ENCODE results near the gene MPRIP.
"Not testable (repeated sequence)": the region's sequence is repeated elsewhere in the genome, so short reads cannot be mapped to it uniquely, and the experiment has no call there.

The MPRIP gene

DNA sequence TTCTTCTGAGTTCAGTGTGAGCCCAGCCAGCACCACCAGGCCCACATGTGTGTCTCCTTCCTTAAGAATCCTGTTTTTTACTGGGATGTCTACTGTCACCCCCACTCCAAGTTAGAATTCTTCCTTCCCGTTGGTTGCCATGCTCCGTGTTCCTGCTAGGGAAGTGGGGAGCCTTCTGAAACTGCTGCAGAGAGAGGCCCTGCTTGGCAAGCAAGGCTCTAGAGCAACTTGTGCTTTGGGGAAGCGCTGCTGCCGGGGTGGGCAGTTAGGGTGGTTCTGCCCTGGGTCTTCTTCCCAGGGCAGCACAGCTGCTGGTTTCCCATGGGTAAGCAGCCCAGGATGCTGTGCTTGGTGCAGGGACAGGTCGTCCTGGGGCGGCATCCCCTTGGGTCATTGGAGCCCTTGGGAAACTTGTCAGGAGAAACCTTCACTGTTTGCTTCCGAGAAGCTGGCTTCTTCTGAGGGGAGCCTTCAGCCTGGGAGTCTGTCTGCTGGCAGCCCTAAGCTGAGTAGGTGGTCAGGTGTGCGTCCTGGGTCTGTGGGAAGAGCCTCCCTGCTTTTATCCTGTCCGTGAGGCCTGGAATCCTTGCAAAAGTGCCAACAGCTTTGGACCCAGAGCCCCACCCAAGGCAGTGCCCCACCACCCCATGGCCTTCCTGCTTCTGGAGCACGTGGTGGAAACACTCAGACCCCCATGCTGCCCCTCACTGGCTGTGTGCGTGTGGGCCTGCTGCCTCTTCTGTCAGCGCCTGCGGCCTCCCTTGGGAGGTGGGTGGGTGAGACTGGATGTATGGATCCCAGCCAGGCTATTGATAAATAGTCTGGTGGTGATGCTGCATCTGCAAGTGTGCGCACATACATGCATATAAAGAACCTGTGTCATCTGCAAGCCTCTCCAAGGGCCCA lies 92.0 kb downstream of the MPRIP start:
- no peak overlapping the region for H3K9ac ChIP-seq (ENCODE audit: low read depth, low read length)
- peaks cover 37% of the 10 kb centered on the region for H3K36me3 ChIP-seq (ENCODE audit: insufficient read depth, low read depth, low read length)
- no peaks in the 10 kb centered on the region for H3K27me3 ChIP-seq (ENCODE audit: insufficient read depth, low read length)
- H3K27ac ChIP-seq (ENCODE audit: low read length), result no peak overlapping the region
- no peak overlapping the region for H3K4me3 ChIP-seq (ENCODE audit: low read length)
- H3K9me3 ChIP-seq (ENCODE audit: insufficient read depth, low read depth, low read length), result no peaks in the 10 kb centered on the region
- H3K4me1 ChIP-seq (ENCODE audit: insufficient read depth, low read length), result no peaks in the 10 kb centered on the region

DNA sequence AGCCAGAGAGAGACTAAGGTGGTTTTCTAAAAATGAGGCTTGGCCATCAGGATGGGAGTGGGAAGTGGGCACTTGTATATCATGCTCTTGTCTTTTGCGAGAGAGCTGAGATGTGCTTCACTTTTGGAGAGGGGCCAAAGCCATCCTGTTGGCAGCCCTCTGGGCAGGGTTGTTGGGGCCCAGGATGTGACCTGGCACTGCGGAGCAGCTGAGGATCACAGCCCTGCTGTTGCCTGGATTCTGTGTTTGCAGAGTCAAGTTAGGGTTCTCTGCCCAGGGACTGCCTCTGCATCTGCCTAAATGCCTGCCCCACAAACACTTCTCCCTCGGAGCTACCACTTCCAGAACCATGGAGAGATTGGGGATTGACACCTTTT lies 92.7 kb downstream of the MPRIP start:
- Histone ChIP-seq H3K36me3 (ENCODE audit: insufficient read depth, low read depth, low read length) (peaks cover 43% of the 10 kb centered on the region), H3K9me3 (ENCODE audit: insufficient read depth, low read depth, low read length) (no peaks in the 10 kb centered on the region), H3K27ac (ENCODE audit: low read length) (no peak overlapping the region), H3K4me1 (ENCODE audit: insufficient read depth, low read length) (peaks cover under 1% of the 10 kb centered on the region; the same call in 1 of the 2 replicates), H3K27me3 (ENCODE audit: insufficient read depth, low read length) (no peaks in the 10 kb centered on the region), H3K4me3 (ENCODE audit: low read length) (no peak overlapping the region), H3K9ac (ENCODE audit: low read depth, low read length) (no peak overlapping the region)

DNA sequence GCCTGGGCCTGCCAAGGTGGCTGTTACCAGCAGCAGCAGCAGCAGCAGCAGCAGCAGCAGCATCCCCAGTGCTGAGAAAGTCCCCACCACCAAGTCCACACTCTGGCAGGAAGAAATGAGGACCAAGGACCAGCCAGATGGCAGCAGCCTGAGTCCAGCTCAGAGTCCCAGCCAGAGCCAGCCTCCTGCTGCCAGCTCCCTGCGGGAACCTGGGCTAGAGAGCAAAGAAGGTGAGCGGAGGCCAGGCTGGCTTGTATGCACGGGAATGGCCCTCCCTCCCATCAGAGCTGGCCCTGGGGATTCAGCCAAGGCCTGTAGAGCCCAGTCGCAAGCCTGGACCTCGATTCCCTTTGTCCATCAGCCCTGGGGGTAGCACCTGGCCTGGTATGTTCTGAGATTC lies 94.0 kb downstream of the MPRIP start:
- H3K4me3 ChIP-seq (ENCODE audit: low read length); H3K9me3 ChIP-seq (ENCODE audit: insufficient read depth, low read depth, low read length); H3K27me3 ChIP-seq (ENCODE audit: insufficient read depth, low read length); H3K4me1 ChIP-seq (ENCODE audit: insufficient read depth, low read length); H3K27ac ChIP-seq (ENCODE audit: low read length); H3K9ac ChIP-seq (ENCODE audit: low read depth, low read length): not testable (repeated sequence)
- peaks cover 40% of the 10 kb centered on the region for H3K36me3 ChIP-seq (ENCODE audit: insufficient read depth, low read depth, low read length)

GRCh38 chr17:17137731-17138585 lies 95.7 kb downstream of the MPRIP start:
- H3K9me3 ChIP-seq (ENCODE audit: insufficient read depth, low read depth, low read length), result no peaks in the 10 kb centered on the region
- H3K27ac ChIP-seq (ENCODE audit: low read length), result no peak overlapping the region
- H3K36me3 ChIP-seq (ENCODE audit: insufficient read depth, low read depth, low read length), result peaks cover 40% of the 10 kb centered on the region
- H3K4me1 ChIP-seq (ENCODE audit: insufficient read depth, low read length), result peaks cover 11% of the 10 kb centered on the region; the same call in 1 of the 2 replicates
- H3K27me3 ChIP-seq (ENCODE audit: insufficient read depth, low read length), result no peaks in the 10 kb centered on the region
- no peak overlapping the region for H3K4me3 ChIP-seq (ENCODE audit: low read length)
- H3K9ac ChIP-seq (ENCODE audit: low read depth, low read length), result no peak overlapping the region

GRCh38 chr17:17139972-17140589 lies 97.8 kb downstream of the MPRIP start:
- no peak overlapping the region for H3K27ac ChIP-seq (ENCODE audit: low read length)
- H3K4me3 ChIP-seq (ENCODE audit: low read length), result no peak overlapping the region
- H3K36me3 ChIP-seq (ENCODE audit: insufficient read depth, low read depth, low read length), result peaks cover 50% of the 10 kb centered on the region

GRCh38 chr17:17140590-17140980 lies 98.3 kb downstream of the MPRIP start:
- H3K36me3 ChIP-seq (ENCODE audit: insufficient read depth, low read depth, low read length), result peaks cover 51% of the 10 kb centered on the region

More at GRCh38 chr17:17139972-17140589, 97.8 kb downstream of the MPRIP start:
- H3K27me3 ChIP-seq (ENCODE audit: insufficient read depth, low read length), result no peaks in the 10 kb centered on the region
- no peaks in the 10 kb centered on the region for H3K9me3 ChIP-seq (ENCODE audit: insufficient read depth, low read depth, low read length)
- H3K4me1 ChIP-seq (ENCODE audit: insufficient read depth, low read length), result peaks cover 11% of the 10 kb centered on the region; the same call in 1 of the 2 replicates
- H3K9ac ChIP-seq (ENCODE audit: low read depth, low read length), result no peak overlapping the region

DNA sequence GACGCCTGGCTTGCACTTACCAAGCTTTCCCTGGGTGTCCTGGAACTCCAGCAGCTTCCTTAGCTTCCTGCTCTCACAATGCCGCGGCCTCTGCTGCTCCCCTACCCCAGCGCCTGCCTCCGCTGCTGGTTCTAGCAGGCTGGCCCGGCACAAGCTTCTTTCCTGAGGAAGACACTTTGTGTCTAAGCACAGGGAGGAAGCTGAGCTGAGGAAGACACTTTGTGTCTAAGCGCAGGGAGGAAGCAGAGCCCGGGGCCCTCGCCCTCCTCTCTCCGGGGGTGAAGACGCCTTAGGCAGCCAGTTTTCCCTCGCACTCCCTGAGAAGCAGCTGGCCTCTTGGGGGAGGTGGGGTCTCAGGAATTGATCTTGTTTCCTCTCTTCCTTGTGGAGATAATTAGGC lies 99.0 kb downstream of the MPRIP start:
- Histone ChIP-seq H3K36me3 (ENCODE audit: insufficient read depth, low read depth, low read length) (peaks cover 58% of the 10 kb centered on the region), H3K9ac (ENCODE audit: low read depth, low read length) (no peak overlapping the region), H3K27me3 (ENCODE audit: insufficient read depth, low read length) (no peaks in the 10 kb centered on the region), H3K4me3 (ENCODE audit: low read length) (no peak overlapping the region), H3K9me3 (ENCODE audit: insufficient read depth, low read depth, low read length) (no peaks in the 10 kb centered on the region), H3K4me1 (ENCODE audit: insufficient read depth, low read length) (peaks cover 11% of the 10 kb centered on the region; the same call in 1 of the 2 replicates), H3K27ac (ENCODE audit: low read length) (no peak overlapping the region)

More at GRCh38 chr17:17140590-17140980, 98.3 kb downstream of the MPRIP start:
- H3K27ac ChIP-seq (ENCODE audit: low read length), result no peak overlapping the region
- no peak overlapping the region for H3K4me3 ChIP-seq (ENCODE audit: low read length)
- H3K27me3 ChIP-seq (ENCODE audit: insufficient read depth, low read length), result no peaks in the 10 kb centered on the region
- H3K4me1 ChIP-seq (ENCODE audit: insufficient read depth, low read length), result peaks cover 11% of the 10 kb centered on the region; the same call in 1 of the 2 replicates
- H3K9me3 ChIP-seq (ENCODE audit: insufficient read depth, low read depth, low read length), result no peaks in the 10 kb centered on the region
- no peak overlapping the region for H3K9ac ChIP-seq (ENCODE audit: low read depth, low read length)

GRCh38 chr17:17141860-17142552 lies 99.7 kb downstream of the MPRIP start:
- Histone ChIP-seq H3K27ac (ENCODE audit: low read length) (no peak overlapping the region), H3K4me1 (ENCODE audit: insufficient read depth, low read length) (peaks cover 11% of the 10 kb centered on the region; the same call in 1 of the 2 replicates), H3K4me3 (ENCODE audit: low read length) (no peak overlapping the region), H3K9ac (ENCODE audit: low read depth, low read length) (no peak overlapping the region; the same call in 1 of the 2 replicates), H3K36me3 (ENCODE audit: insufficient read depth, low read depth, low read length) (peaks cover 55% of the 10 kb centered on the region), H3K27me3 (ENCODE audit: insufficient read depth, low read length) (no peaks in the 10 kb centered on the region), H3K9me3 (ENCODE audit: insufficient read depth, low read depth, low read length) (no peaks in the 10 kb centered on the region)

DNA sequence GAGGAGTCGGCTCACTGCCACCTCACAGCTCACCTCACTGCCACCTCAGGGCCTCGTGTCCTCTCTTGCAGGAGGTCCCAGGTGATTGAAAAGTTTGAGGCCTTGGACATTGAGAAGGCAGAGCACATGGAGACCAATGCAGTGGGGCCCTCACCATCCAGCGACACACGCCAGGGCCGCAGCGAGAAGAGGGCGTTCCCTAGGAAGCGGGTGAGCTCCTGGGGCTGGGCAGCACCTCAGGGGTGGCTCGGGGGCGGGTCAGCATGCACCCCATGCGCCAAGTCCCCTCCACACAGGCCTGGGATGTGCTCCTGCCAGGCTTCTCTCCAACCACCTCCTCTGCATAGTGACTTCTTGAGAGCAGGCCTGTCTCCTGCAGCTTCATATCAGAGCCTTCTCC lies 100.3 kb downstream of the MPRIP start:
- H3K36me3 ChIP-seq (ENCODE audit: insufficient read depth, low read depth, low read length), result peaks cover 61% of the 10 kb centered on the region
- H3K27me3 ChIP-seq (ENCODE audit: insufficient read depth, low read length), result no peaks in the 10 kb centered on the region
- no peak overlapping the region for H3K9ac ChIP-seq (ENCODE audit: low read depth, low read length)
- no peak overlapping the region for H3K27ac ChIP-seq (ENCODE audit: low read length)
- H3K4me1 ChIP-seq (ENCODE audit: insufficient read depth, low read length), result peaks cover 11% of the 10 kb centered on the region; the same call in 1 of the 2 replicates
- no peak overlapping the region for H3K4me3 ChIP-seq (ENCODE audit: low read length)
- no peaks in the 10 kb centered on the region for H3K9me3 ChIP-seq (ENCODE audit: insufficient read depth, low read depth, low read length)

DNA sequence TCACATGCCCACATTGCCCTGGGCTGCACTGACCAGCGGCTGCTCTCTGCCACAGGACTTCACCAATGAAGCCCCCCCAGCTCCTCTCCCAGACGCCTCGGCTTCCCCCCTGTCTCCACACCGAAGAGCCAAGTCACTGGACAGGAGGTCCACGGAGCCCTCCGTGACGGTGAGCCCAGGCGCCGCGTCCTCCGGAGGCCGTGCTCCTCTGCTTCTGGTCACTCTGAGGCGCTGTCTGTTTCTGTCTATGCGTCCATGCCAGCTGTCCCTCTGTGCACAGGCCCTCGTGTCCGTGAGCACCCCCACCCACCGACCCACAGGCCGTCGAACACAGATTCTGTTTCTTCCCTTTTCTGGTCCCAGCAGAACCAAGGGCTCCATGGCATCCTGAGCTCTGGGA lies 101.2 kb downstream of the MPRIP start:
- H3K36me3 ChIP-seq (ENCODE audit: insufficient read depth, low read depth, low read length), result peaks cover 65% of the 10 kb centered on the region
- H3K4me3 ChIP-seq (ENCODE audit: low read length), result no peak overlapping the region
- no peaks in the 10 kb centered on the region for H3K27me3 ChIP-seq (ENCODE audit: insufficient read depth, low read length)
- no peak overlapping the region for H3K27ac ChIP-seq (ENCODE audit: low read length)
- H3K4me1 ChIP-seq (ENCODE audit: insufficient read depth, low read length), result peaks cover 11% of the 10 kb centered on the region; the same call in 1 of the 2 replicates
- no peaks in the 10 kb centered on the region for H3K9me3 ChIP-seq (ENCODE audit: insufficient read depth, low read depth, low read length)
- H3K9ac ChIP-seq (ENCODE audit: low read depth, low read length), result no peak overlapping the region

DNA sequence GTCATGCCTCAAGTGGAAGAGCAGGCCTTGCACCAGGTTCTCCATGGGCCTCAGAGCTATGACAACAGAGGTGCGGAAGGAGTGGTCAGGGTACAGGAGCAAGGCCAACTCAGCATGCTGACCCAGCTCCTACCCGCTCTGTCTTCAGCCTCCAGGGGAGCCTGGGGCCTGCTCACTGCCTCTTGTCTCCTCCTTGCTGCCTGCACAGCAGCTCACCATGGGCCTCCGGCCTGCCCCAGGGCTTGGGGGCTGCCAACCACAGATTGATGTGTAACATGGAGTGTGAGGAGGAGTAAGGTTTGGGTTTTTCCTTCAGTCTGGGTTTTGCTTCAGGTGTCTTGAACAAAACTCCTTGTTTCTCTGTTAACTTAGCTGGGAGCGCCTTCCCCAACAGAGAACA lies 101.8 kb downstream of the MPRIP start:
- peaks cover 11% of the 10 kb centered on the region; the same call in 1 of the 2 replicates for H3K4me1 ChIP-seq (ENCODE audit: insufficient read depth, low read length)
- H3K36me3 ChIP-seq (ENCODE audit: insufficient read depth, low read depth, low read length), result peaks cover 63% of the 10 kb centered on the region
- no peak overlapping the region for H3K9ac ChIP-seq (ENCODE audit: low read depth, low read length)
- H3K27me3 ChIP-seq (ENCODE audit: insufficient read depth, low read length), result no peaks in the 10 kb centered on the region
- no peak overlapping the region for H3K4me3 ChIP-seq (ENCODE audit: low read length)
- H3K9me3 ChIP-seq (ENCODE audit: insufficient read depth, low read depth, low read length), result no peaks in the 10 kb centered on the region
- H3K27ac ChIP-seq (ENCODE audit: low read length), result no peak overlapping the region
